ENCODE data around the gene SRD5A3. TPM values are rescaled to one million over a fixed set of nuclear protein-coding genes. Genes with fewer than 3 reads are reported as not detected.

SRD5A3 gene
- total RNA-seq, 1 donor from 2014 or later = 19.6 TPM

- TF ChIP-seq, protein P1, sequence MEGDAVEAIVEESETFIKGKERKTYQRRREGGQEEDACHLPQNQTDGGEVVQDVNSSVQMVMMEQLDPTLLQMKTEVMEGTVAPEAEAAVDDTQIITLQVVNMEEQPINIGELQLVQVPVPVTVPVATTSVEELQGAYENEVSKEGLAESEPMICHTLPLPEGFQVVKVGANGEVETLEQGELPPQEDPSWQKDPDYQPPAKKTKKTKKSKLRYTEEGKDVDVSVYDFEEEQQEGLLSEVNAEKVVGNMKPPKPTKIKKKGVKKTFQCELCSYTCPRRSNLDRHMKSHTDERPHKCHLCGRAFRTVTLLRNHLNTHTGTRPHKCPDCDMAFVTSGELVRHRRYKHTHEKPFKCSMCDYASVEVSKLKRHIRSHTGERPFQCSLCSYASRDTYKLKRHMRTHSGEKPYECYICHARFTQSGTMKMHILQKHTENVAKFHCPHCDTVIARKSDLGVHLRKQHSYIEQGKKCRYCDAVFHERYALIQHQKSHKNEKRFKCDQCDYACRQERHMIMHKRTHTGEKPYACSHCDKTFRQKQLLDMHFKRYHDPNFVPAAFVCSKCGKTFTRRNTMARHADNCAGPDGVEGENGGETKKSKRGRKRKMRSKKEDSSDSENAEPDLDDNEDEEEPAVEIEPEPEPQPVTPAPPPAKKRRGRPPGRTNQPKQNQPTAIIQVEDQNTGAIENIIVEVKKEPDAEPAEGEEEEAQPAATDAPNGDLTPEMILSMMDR (IDR thresholded peaks at IDR 0.05) = no peak
These were observed 47.6 kb downstream of the SRD5A3 start for GRCh38 chr4:55393461-55394320.

GRCh38 chr4:55395218-55395528, 49.1 kb downstream of the SRD5A3 start:
- no peak for DNase-seq
- intact Hi-C loops (cut with DNase I) = no loop called here
- peak overlapping the region; percentile 99 for H3K4me3 ChIP-seq
- TF ChIP-seq, protein P1 (IDR thresholded peaks at IDR 0.05) = no peak
- ATAC-seq = no peak
- no peaks in the 10 kb centered on the region for H3K27me3 ChIP-seq
- peaks cover 8% of the 10 kb centered on the region for H3K36me3 ChIP-seq
- peak overlapping the region; percentile 98 for H3K27ac ChIP-seq
- H3K9me3 ChIP-seq = no peaks in the 10 kb centered on the region
- H3K4me1 ChIP-seq = peaks cover 18% of the 10 kb centered on the region

More at GRCh38 chr4:55393461-55394320, 47.6 kb downstream of the SRD5A3 start:
- no peak for ATAC-seq
- no peak for DNase-seq
- Histone ChIP-seq H3K27ac (no peak overlapping the region), H3K27me3 (no peaks in the 10 kb centered on the region), H3K9me3 (no peaks in the 10 kb centered on the region), H3K36me3 (no peaks in the 10 kb centered on the region), H3K4me1 (peaks cover 5% of the 10 kb centered on the region), H3K4me3 (no peak overlapping the region)
- intact Hi-C loops (cut with DNase I) = no loop called here

DNA sequence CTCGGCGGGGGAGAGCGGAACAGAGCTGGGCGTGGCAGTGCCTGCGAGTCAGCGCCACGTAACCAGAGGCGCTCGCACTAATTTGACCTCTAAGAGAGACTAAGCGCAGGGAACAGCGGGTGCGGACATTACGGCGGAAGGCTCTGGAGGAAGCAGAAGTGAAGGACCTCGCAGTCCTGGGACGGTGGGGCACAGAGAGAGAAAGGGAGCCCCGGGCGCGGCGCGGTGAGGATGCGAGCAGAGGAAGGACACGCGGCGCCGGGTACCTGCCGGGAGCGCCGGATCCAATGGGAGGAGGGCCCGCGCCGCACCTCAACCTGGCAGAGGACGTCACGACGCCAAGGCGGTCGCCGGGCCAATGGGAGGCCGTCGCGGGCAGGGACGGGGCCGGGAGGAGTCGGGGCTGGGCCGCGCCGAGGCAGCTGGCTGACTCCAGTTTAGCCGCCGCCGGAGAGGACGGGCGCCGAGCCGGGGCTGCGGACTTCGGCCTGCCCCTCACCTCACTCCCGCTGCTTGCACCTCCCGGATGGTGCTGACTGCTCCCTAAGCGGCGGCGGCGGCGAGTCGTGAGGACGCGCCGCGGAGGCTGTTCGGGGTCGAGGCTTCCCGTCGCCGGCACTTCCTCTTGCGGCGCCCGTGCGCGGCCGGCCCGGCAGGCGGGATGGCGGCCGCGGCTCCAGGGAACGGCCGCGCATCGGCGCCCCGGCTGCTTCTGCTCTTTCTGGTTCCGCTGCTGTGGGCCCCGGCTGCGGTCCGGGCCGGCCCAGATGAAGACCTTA, 49.7 kb downstream of the SRD5A3 start, which contains the start of gene TMEM165:
Gene TMEM165 (plus strand): TSS at position 429 of the 779 bp plus-strand sequence. CDS start 233 bp downstream, at position 662.
- peaks cover 12% of the 10 kb centered on the region for H3K36me3 ChIP-seq
- DNase-seq (peak; percentile 97), ATAC-seq (peak; percentile 98)
- peak within 1 kb of the TSS; percentile 99 for H3K4me3 ChIP-seq
- H3K27me3 ChIP-seq = no peaks in the 10 kb centered on the region
- intact Hi-C loops (cut with DNase I) = no loop called here
- H3K27ac ChIP-seq = peak within 1 kb of the TSS; percentile 98
- TF ChIP-seq, protein P1 (IDR thresholded peaks at IDR 0.05) = no peak
- H3K9me3 ChIP-seq = no peaks in the 10 kb centered on the region
- peaks cover 22% of the 10 kb centered on the region for H3K4me1 ChIP-seq

DNA sequence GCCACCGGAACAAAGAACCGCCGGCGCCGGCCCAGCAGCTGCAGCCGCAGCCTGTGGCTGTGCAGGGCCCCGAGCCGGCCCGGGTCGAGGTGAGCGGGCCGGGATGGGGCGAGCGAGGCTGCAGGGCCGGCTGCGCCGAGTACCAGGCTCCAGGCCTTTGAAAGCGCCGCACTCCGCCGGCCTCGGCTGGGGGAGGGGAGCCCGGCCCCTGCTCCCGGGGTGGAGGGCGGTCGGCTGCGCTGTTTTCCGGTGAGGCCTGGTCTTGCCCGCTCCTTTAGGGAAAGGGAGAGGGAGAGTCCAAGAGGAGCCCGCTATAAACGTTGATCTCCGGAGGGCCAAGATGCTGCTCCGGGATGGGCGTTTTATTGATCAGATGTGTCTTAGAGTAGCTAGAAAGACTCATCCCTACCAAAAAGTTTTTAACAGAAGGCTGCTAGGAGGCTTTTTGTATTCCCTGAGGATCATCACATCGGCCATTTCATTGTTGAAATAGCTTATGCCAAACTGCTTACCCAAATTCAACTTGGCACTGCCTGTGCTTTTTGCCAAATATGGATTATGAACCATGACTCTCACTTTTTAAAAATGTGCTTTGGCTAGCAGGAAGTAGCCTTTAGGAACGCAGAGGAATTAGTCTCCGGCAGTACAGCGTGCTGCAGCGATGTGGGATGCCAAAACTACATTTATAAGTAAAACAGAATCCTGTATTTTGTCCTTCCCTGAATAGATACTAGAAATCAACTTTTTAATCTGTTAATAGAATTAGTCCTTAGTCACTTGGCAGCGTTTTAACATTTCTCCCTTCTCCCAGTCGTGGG, 50.5 kb downstream of the SRD5A3 start:
- peak overlapping the region; percentile 98 for H3K27ac ChIP-seq
- peaks cover 20% of the 10 kb centered on the region for H3K36me3 ChIP-seq
- no peaks in the 10 kb centered on the region for H3K27me3 ChIP-seq
- TF ChIP-seq, protein P1 (IDR thresholded peaks at IDR 0.05) = no peak
- DNase-seq (peak; percentile 80), ATAC-seq (peak; percentile 53)
- peak overlapping the region; percentile 99 for H3K4me3 ChIP-seq
- intact Hi-C loops (cut with DNase I) = no loop called here
- H3K4me1 ChIP-seq = peaks cover 30% of the 10 kb centered on the region
- H3K9me3 ChIP-seq = no peaks in the 10 kb centered on the region

- H3K4me3 ChIP-seq = peak overlapping the region; percentile 99
- intact Hi-C loops (cut with DNase I) = no loop called here
- TF ChIP-seq, protein P1 (IDR thresholded peaks at IDR 0.05) = no peak
- peaks cover 24% of the 10 kb centered on the region for H3K36me3 ChIP-seq
- H3K4me1 ChIP-seq = peaks cover 30% of the 10 kb centered on the region
- DNase-seq (no peak), ATAC-seq (no peak)
- H3K27me3 ChIP-seq = no peaks in the 10 kb centered on the region
- peak overlapping the region; percentile 98 for H3K27ac ChIP-seq
- H3K9me3 ChIP-seq = no peaks in the 10 kb centered on the region
These were observed 51.0 kb downstream of the SRD5A3 start for GRCh38 chr4:55397126-55397436.

Measured in upper lobe of right lung (tissue), 1 donor.